Astrocyte (in vitro differentiated cells and primary cell): ENCODE results near the gene PNPLA1. TPM values are rescaled to one million over a fixed set of nuclear protein-coding genes. Genes with fewer than 3 reads are reported as not detected.

Experiments used
- DNase-seq: peaks from one replicate; pipeline ENCODE4 v3.0.0-alpha.2; 2010; ENCODE audit warnings: low read depth
- FAIRE-seq: peaks from 2 replicates; lab custom pipeline; 2011; peaks lifted over from hg19 to GRCh38; lab: Jason Lieb, UNC
- H2AFZ ChIP-seq: 2 replicates; pipeline ENCODE4 v1.6.0; 2012; ENCODE audit warnings: low read depth, low read length, inconsistent platforms
- H3K27ac ChIP-seq: 2 replicates; pipeline ENCODE4 v1.5.1; 2011; ENCODE audit warnings: low read depth, low read length, inconsistent platforms
- H3K27me3 ChIP-seq: 2 replicates; pipeline ENCODE4 v1.6.0; 2011; ENCODE audit warnings: low read length, inconsistent platforms; ENCODE audit not compliant: insufficient read depth
- H3K36me3 ChIP-seq: 2 replicates; pipeline ENCODE4 v1.5.1; 2011; ENCODE audit warnings: low read length, inconsistent platforms; ENCODE audit not compliant: insufficient read depth
- H3K4me1 ChIP-seq: 2 replicates; pipeline ENCODE4 v1.5.1; 2011; ENCODE audit warnings: low read length, inconsistent platforms; ENCODE audit not compliant: insufficient read depth
- H3K4me2 ChIP-seq: 2 replicates; pipeline ENCODE4 v1.6.0; 2012; ENCODE audit warnings: low read length, inconsistent platforms
- H3K4me3 ChIP-seq: 2 replicates; pipeline ENCODE4 v1.5.1; 2011; ENCODE audit warnings: low read depth, mild to moderate bottlenecking, low read length, inconsistent platforms; ENCODE audit not compliant: insufficient read depth
- H3K79me2 ChIP-seq: 2 replicates; pipeline ENCODE4 v1.6.0; 2012; ENCODE audit warnings: mild to moderate bottlenecking, low read length, inconsistent platforms; ENCODE audit not compliant: insufficient read depth
- H3K9ac ChIP-seq: 2 replicates; pipeline ENCODE4 v1.6.0; 2012; ENCODE audit warnings: mild to moderate bottlenecking, low read length, inconsistent platforms
- H3K9me3 ChIP-seq: 2 replicates; pipeline ENCODE4 v1.5.1; 2012; ENCODE audit warnings: low read depth, mild to moderate bottlenecking, low read length, inconsistent platforms; ENCODE audit not compliant: insufficient read depth
- H4K20me1 ChIP-seq: 2 replicates; pipeline ENCODE4 v1.6.0; 2012; ENCODE audit warnings: low read length, inconsistent platforms; ENCODE audit not compliant: insufficient read depth
- H3K27ac Mint-ChIP-seq: one replicate; pipeline ENCODE4 v1.8.0; 2021; ENCODE audit warnings: mild to moderate bottlenecking, mixed read lengths; ENCODE audit not compliant: unreplicated experiment
- H3K27me3 Mint-ChIP-seq: one replicate; pipeline ENCODE4 v1.8.0; 2021; ENCODE audit warnings: low read depth, mixed read lengths; ENCODE audit not compliant: unreplicated experiment
- H3K36me3 Mint-ChIP-seq: one replicate; pipeline ENCODE4 v1.8.0; 2021; ENCODE audit warnings: low read depth, mixed read lengths; ENCODE audit not compliant: unreplicated experiment
- H3K4me1 Mint-ChIP-seq: one replicate; pipeline ENCODE4 v1.8.0; 2021; ENCODE audit warnings: low read depth, mixed read lengths; ENCODE audit not compliant: unreplicated experiment
- H3K4me3 Mint-ChIP-seq: one replicate; pipeline ENCODE4 v1.8.0; 2021; ENCODE audit warnings: mild to moderate bottlenecking, moderate library complexity, mixed read lengths; ENCODE audit not compliant: unreplicated experiment
- H3K9me3 Mint-ChIP-seq: one replicate; pipeline ENCODE4 v1.8.0; 2021; ENCODE audit warnings: mild to moderate bottlenecking, mixed read lengths; ENCODE audit not compliant: unreplicated experiment
- CTCF ChIP-seq: IDR thresholded peaks from 2 replicates; pipeline ENCODE4 v1.5.1; 2011; ENCODE audit warnings: low read depth, mild to moderate bottlenecking, inconsistent platforms, low read length, moderate library complexity; ENCODE audit not compliant: insufficient read depth
- EZH2 ChIP-seq: IDR thresholded peaks from 2 replicates; pipeline ENCODE4 v1.6.1; 2012; ENCODE audit warnings: mild to moderate bottlenecking, low read length, inconsistent platforms; ENCODE audit not compliant: insufficient read depth
- total RNA-seq: library from RNA; stranded (reverse); gene quantifications from 2 replicates; pipeline ENCODE4 v1.2.1, GENCODE V29; 2021

Gene PNPLA1
- total RNA-seq, 1 donor from 2014 or later = not detected

- H3K9ac ChIP-seq = no peak overlapping the region
- Mint-ChIP-seq H3K36me3 (peaks cover 8% of the 10 kb centered on the region), H3K27me3 (no peaks in the 10 kb centered on the region), H3K4me3 (no peak overlapping the region), H3K9me3 (no peaks in the 10 kb centered on the region), H3K4me1 (peaks cover 7% of the 10 kb centered on the region), H3K27ac (no peak overlapping the region)
- H4K20me1 ChIP-seq = peaks cover 51% of the 10 kb centered on the region
- DNase-seq = no peak
- H3K9me3 ChIP-seq = no peaks in the 10 kb centered on the region
- H3K4me1 ChIP-seq = no peaks in the 10 kb centered on the region
- no peaks in the 10 kb centered on the region for H3K79me2 ChIP-seq
- no peak overlapping the region for H3K4me2 ChIP-seq
- no peaks in the 10 kb centered on the region for H3K27me3 ChIP-seq
- TF ChIP-seq CTCF (no peak), EZH2 (no peak)
- H3K36me3 ChIP-seq = peaks cover 56% of the 10 kb centered on the region
- H2AFZ ChIP-seq = no peak overlapping the region
- FAIRE-seq = no peak
- H3K4me3 ChIP-seq = no peak overlapping the region
- no peak overlapping the region for H3K27ac ChIP-seq
These were observed 46.9 kb upstream of the PNPLA1 start for GRCh38 chr6:36222924-36223323.

DNA sequence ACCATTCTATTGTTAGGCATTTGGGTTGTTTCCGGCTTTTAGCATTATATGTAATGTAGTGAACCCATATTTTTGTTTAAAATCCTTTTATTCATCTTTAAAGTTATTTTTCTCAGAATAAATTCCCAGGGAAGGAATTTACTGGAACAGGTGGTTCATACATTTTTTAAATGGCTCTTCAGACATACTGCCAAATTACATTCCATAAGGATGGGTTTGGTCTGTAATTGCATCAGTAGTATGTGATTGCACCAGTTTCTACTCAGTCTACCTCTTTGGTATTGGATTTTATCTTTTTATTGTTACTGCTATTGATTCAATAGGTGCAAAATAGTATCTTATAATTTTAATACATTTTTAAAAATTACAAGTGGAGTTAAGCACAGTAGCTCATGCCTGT lies 46.2 kb upstream of the PNPLA1 start:
- Histone ChIP-seq H3K9me3 (no peaks in the 10 kb centered on the region), H3K27ac (no peak overlapping the region), H3K4me2 (no peak overlapping the region), H4K20me1 (peaks cover 52% of the 10 kb centered on the region), H3K36me3 (peaks cover 53% of the 10 kb centered on the region), H3K79me2 (no peaks in the 10 kb centered on the region), H3K27me3 (no peaks in the 10 kb centered on the region), H2AFZ (no peak overlapping the region), H3K4me3 (no peak overlapping the region), H3K9ac (no peak overlapping the region), H3K4me1 (no peaks in the 10 kb centered on the region)
- FAIRE-seq = no peak
- no peaks in the 10 kb centered on the region for H3K27me3 Mint-ChIP-seq
- peak; percentile 6 for DNase-seq
- H3K27ac Mint-ChIP-seq = no peak overlapping the region
- peaks cover 7% of the 10 kb centered on the region for H3K4me1 Mint-ChIP-seq
- no peak for TF ChIP-seq EZH2
- no peak for TF ChIP-seq CTCF
- peaks cover 10% of the 10 kb centered on the region for H3K36me3 Mint-ChIP-seq
- no peak overlapping the region for H3K4me3 Mint-ChIP-seq
- H3K9me3 Mint-ChIP-seq = no peaks in the 10 kb centered on the region

DNA sequence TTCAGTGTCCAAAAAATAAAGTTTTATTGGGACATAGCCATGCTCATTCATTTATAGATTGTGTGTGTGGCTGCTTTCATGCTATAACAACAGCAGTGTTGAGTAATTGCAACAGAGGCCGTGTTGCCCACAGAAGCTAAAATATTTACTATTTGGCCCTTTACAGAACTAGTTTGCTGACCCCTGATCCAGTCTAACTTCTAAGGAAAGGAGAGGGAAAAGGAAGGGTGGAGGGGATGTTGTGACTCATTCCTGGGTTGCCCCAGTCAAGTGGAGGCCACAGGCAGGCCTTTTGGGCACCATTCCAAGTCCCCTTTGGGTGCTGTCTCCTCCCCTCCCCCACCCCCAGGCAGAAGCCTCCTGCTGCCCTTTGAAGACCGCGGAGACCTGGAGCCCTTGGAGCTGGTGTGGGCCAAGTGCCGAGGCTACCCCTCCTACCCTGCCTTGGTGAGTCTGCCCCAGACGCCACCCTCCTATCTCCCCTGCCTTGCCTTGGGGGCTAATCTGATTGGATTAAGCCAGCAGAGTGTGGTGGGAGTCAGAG lies 44.9 kb upstream of the PNPLA1 start:
- DNase-seq (no peak), FAIRE-seq (no peak)
- Histone ChIP-seq H3K4me3 (no peak overlapping the region), H3K9me3 (no peaks in the 10 kb centered on the region), H3K27ac (no peak overlapping the region), H3K27me3 (no peaks in the 10 kb centered on the region), H4K20me1 (peaks cover 42% of the 10 kb centered on the region), H3K36me3 (peaks cover 41% of the 10 kb centered on the region), H3K79me2 (no peaks in the 10 kb centered on the region), H2AFZ (no peak overlapping the region), H3K4me2 (no peak overlapping the region), H3K4me1 (no peaks in the 10 kb centered on the region), H3K9ac (no peak overlapping the region)
- Mint-ChIP-seq H3K27ac (no peak overlapping the region), H3K9me3 (no peaks in the 10 kb centered on the region), H3K27me3 (no peaks in the 10 kb centered on the region), H3K4me1 (peaks cover 7% of the 10 kb centered on the region), H3K4me3 (no peak overlapping the region), H3K36me3 (peaks cover 16% of the 10 kb centered on the region)
- no peak for TF ChIP-seq EZH2
- no peak for TF ChIP-seq CTCF
